ENCODE results near the gene RSAD1.

DNA sequence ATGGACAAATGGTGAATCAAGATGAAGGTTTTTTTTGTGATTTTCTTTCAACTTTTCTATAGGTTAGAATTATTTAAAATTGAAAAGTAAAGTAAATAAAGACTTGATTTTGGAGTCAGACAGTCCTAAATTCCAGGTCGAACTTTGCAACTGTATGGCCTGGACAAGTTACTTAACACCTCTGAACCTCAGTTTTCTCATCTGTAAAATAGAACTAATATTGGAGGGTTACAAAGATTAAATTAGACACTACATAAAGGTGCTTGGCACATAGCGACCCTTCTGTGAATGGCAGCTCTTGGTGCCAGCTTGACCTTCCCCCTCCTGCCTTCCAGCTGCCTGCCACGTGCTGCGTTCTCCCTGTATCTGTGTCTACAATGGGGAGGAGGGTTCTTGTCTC is 3.0 kb downstream of the RSAD1 start:
- TF ChIP-seq POLR2A (IDR thresholded peaks at IDR 0.05) (no peak), CTCF (IDR thresholded peaks at IDR 0.05) (no peak)
